ENCODE measurements around the gene SIPA1L2. TPM values are rescaled to one million over a fixed set of nuclear protein-coding genes. Genes with fewer than 3 reads are reported as not detected.

The SIPA1L2 gene
- polyA plus RNA-seq, 1 experiment = 63.5 TPM

DNA sequence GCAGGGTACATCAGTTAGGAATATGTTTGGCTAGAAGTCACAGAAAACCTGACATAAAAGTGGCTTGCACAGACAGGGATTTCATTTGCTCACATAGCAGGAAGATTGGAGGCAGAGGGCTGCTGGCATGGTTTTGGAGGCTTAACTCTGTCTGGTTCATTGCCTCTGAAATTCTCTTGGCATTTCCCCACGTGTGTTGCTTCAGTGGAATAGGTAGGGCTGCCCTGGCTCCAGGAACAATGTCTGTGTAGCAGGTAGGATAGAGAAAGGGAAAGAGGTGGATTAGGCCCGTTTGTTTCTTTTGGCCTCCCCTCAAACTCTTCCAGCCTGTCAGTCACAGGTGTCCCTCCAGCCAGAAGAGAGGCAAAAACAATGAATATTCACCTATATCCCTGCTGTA, 20.5 kb upstream of the SIPA1L2 start:
- H3K27ac ChIP-seq (ENCODE audit: low read depth, low read length) = no peak overlapping the region
- ChIA-PET CTCF (no interaction called here), POLR2A (no interaction called here)
- H3K27me3 ChIP-seq (ENCODE audit: control insufficient read depth, insufficient read depth, low read length) = no peaks in the 10 kb centered on the region
- H3K9me3 ChIP-seq (ENCODE audit: control insufficient read depth, insufficient read depth, low read length) = no peaks in the 10 kb centered on the region; the same call in 1 of the 2 replicates
- H3K4me3 ChIP-seq (ENCODE audit: low read depth, low read length) = no peak overlapping the region
- TF ChIP-seq, protein P1, sequence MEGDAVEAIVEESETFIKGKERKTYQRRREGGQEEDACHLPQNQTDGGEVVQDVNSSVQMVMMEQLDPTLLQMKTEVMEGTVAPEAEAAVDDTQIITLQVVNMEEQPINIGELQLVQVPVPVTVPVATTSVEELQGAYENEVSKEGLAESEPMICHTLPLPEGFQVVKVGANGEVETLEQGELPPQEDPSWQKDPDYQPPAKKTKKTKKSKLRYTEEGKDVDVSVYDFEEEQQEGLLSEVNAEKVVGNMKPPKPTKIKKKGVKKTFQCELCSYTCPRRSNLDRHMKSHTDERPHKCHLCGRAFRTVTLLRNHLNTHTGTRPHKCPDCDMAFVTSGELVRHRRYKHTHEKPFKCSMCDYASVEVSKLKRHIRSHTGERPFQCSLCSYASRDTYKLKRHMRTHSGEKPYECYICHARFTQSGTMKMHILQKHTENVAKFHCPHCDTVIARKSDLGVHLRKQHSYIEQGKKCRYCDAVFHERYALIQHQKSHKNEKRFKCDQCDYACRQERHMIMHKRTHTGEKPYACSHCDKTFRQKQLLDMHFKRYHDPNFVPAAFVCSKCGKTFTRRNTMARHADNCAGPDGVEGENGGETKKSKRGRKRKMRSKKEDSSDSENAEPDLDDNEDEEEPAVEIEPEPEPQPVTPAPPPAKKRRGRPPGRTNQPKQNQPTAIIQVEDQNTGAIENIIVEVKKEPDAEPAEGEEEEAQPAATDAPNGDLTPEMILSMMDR (IDR thresholded peaks at IDR 0.05; ENCODE audit: low read depth, low read length) = no peak
- DNase-seq (ENCODE audit: low read depth, low spot score) = no peak

DNA sequence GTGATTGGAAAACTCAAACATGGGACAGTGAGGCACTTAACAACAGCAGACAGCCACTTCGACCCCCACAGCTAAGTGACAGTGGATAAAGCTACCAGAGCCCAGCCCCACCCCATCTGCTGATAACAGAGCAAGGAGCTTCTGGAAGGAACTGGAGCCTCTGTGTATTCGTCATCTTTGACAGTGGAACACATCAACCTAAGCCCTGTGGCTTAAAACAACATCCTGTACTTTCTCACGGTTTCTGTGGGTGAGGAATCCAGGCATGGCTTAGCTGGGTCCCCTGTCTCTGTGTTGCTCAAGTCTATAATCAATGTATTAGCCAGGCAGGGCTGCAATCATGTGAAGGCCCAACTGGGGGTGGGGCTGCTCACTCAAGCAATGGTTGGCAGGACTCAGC, 18.4 kb upstream of the SIPA1L2 start:
- ChIA-PET CTCF (interaction anchor here (0.7 kb wide), 1 partner anchor 13 kb away, joined by 4 read pairs; no protein-coding TSS in a partner anchor), POLR2A (no interaction called here)
- H3K27me3 ChIP-seq (ENCODE audit: control insufficient read depth, insufficient read depth, low read length) = no peaks in the 10 kb centered on the region
- DNase-seq (ENCODE audit: low read depth, low spot score) = no peak
- H3K9me3 ChIP-seq (ENCODE audit: control insufficient read depth, insufficient read depth, low read length) = no peaks in the 10 kb centered on the region; the same call in 1 of the 2 replicates
- H3K4me3 ChIP-seq (ENCODE audit: low read depth, low read length) = no peak overlapping the region
- TF ChIP-seq, protein P1 (IDR thresholded peaks at IDR 0.05; ENCODE audit: low read depth, low read length) = no peak
- H3K27ac ChIP-seq (ENCODE audit: low read depth, low read length) = no peak overlapping the region

DNA sequence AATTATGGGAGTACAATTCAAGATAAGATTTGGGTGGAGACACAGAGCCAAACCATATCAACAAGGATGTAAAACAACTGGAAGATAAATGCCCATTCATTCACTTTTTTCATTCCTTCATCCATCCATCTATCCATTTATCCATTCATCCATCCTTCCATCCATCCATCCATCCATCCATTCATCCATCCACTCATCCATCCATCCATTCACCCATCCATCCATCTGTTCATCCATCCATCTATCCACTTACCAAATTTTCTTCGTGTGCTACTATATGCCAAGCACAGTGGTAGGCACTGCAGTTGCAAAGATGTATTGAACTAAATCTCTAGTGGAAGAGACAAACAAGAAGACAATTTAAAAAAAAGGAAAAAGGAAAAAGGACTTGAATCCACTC, 14.3 kb upstream of the SIPA1L2 start:
- H3K27ac ChIP-seq (ENCODE audit: low read depth, low read length) = no peak overlapping the region
- CTCF ChIA-PET = interaction anchor here (0.6 kb wide), 1 partner anchor 10 kb away, joined by 4 read pairs; no protein-coding TSS in a partner anchor
- TF ChIP-seq, protein P1 (IDR thresholded peaks at IDR 0.05; ENCODE audit: low read depth, low read length) = no peak
- no peaks in the 10 kb centered on the region for H3K9me3 ChIP-seq (ENCODE audit: control insufficient read depth, insufficient read depth, low read length)
- no peak overlapping the region for H3K4me3 ChIP-seq (ENCODE audit: low read depth, low read length)
- H3K27me3 ChIP-seq (ENCODE audit: control insufficient read depth, insufficient read depth, low read length) = no peaks in the 10 kb centered on the region
- POLR2A ChIA-PET = no interaction called here
- DNase-seq (ENCODE audit: low read depth, low spot score) = no peak

DNA sequence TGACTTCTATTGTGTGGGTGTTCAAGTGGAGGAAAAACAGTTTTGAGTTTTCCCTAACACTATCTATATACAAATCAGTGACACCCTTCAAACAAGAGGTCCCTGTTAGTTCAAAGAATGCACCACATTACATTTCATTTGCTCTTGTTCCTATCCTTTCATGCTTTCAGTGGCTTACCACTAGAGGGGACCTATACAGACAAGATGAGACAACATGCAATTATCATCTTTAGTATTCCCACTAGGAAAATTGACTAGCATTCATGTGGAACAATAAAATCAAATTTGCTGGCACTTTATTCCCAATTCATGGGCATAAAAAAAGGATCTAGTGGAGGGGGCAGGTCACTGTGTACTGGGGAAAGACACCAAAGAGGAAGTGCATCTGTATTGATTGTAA, 13.3 kb upstream of the SIPA1L2 start:
- CTCF ChIA-PET = interaction anchor here (0.5 kb wide), 1 partner anchor 628 kb away, joined by 3 read pairs; no protein-coding TSS in a partner anchor
- no peaks in the 10 kb centered on the region for H3K9me3 ChIP-seq (ENCODE audit: control insufficient read depth, insufficient read depth, low read length)
- H3K27me3 ChIP-seq (ENCODE audit: control insufficient read depth, insufficient read depth, low read length) = no peaks in the 10 kb centered on the region
- H3K27ac ChIP-seq (ENCODE audit: low read depth, low read length) = no peak overlapping the region
- TF ChIP-seq, protein P1 (IDR thresholded peaks at IDR 0.05; ENCODE audit: low read depth, low read length) = peak; percentile 42
- no peak for DNase-seq (ENCODE audit: low read depth, low spot score)
- POLR2A ChIA-PET = no interaction called here
- H3K4me3 ChIP-seq (ENCODE audit: low read depth, low read length) = no peak overlapping the region

DNA sequence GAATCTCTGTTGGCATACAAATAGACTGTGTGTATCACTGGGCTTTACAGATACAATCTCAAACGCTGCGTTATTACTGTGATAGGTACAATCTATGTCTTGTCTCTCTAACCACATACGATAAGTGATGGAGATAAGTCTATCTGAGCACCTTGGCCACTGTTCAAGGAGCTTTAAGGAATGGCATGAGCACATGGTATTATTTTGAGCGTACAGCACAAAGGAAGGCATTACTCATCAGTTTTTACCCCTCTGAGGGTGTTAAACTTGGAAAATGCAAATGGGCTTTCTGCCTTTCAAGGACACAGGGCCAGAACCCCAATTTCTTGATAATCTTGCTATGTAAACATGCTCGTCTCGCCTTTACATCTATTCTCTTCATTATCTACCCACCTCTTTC, 11.6 kb upstream of the SIPA1L2 start:
- ChIA-PET CTCF (no interaction called here), POLR2A (no interaction called here)
- DNase-seq (ENCODE audit: low read depth, low spot score) = no peak
- Histone ChIP-seq H3K27me3 (ENCODE audit: control insufficient read depth, insufficient read depth, low read length) (no peaks in the 10 kb centered on the region), H3K9me3 (ENCODE audit: control insufficient read depth, insufficient read depth, low read length) (no peaks in the 10 kb centered on the region), H3K4me3 (ENCODE audit: low read depth, low read length) (no peak overlapping the region), H3K27ac (ENCODE audit: low read depth, low read length) (no peak overlapping the region)
- TF ChIP-seq, protein P1 (IDR thresholded peaks at IDR 0.05; ENCODE audit: low read depth, low read length) = no peak
